ENCODE results near the gene PADI1. TPM values are rescaled to one million over a fixed set of nuclear protein-coding genes. Genes with fewer than 3 reads are reported as not detected.

The PADI1 gene
- total and polyA plus RNA-seq, 2 of the 8 experiments (the other 6 are each of a cell fraction or from before 2014, with no cell fraction given), result 0.20 to 0.30 TPM

DNA sequence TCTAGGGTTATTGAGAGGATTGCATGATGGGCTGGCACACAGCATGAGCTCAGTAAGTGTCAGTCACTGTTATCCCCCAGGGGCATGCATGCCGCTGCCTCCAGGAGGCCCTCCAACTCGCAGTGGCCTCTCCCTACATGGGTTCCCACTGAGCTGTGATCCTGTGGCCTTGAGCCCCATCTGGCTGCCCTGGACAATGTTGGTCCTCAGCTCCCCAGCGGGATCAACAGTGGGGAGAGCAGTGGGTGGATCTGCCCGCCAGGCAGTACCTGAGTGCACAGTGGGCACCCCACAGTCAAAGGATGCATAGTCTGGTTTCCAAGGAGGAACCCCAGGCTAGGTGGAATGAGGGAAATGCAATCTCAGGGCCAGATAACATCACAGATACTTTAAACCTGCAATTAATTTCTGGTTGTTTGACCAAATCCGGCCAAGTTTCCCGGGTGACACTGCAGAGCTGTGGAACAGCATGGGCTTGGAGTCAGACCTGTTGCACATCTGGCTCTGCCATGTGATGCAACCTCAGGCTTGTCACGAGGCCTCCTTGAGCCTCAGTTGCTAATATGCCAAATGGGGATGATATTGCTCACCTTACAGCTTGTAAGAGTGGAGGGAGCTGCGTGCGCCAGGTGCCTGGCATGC, 53.3 kb downstream of the PADI1 start (continued):
- TF ChIP-seq CHD7 (IDR thresholded peaks at IDR 0.05; ENCODE audit: insufficient replicate concordance, low read length) (no peak), POLR2AphosphoS5 (IDR thresholded peaks at IDR 0.05; ENCODE audit: low read depth, low read length) (no peak)
